NCI-H226 (cell line): Measurements from ENCODE around the gene LRP5.

Experiments
- DNase-seq: peaks from one replicate; pipeline ENCODE4 v3.0.0-alpha.2; 2015

The LRP5 gene

DNA sequence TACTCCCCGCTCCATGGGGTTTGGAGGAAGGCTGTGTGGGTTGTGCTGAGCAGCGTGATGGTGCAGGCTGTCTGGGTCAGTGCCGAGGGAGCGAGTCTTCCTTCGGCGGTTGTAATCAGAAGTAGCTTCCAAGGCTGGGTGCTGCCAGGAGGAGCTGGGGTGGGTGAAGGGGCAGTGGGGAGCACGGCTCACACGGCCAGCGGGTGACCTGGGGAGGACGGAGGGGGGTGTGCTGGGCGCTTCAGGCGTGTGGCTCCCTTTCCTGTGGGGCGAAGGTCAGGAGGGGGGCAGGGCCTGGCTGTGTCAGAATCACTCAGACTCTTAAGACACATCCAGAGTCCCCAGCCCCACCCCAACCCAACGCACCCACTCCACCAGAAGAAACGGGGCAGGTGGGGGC, 60.2 kb downstream of the LRP5 start:
- no peak for DNase-seq

DNA sequence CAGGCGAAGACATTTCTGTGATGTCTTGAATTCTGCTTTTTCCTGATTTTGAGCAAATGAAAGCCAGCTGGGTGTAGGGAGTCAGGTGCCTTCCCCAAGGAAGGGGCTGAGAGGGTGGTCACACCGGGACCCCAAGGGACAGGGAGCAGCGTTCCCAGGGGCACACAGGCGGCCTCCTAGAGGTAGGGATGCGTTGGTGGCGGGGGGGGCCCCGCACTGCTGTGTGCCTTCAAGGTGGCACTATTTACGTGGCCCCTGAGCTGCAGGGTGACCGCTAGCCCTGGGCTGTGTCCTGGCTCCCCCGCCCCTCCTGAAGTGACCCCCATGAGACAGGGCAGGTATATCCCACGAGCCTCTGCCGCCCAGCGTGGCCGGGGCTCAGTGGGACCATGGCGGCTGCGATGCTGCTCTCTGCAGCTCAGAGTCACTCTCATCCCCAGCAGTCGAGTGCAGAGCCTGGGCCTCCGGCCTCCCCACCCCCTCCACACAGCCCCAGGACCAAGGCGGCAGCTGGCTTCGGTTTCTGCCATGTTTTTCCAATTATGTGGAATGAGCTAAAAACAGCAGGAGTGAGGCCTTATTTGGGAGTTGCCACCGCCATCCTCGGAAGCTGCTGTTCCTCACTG, 60.9 kb downstream of the LRP5 start:
- no peak for DNase-seq

DNA sequence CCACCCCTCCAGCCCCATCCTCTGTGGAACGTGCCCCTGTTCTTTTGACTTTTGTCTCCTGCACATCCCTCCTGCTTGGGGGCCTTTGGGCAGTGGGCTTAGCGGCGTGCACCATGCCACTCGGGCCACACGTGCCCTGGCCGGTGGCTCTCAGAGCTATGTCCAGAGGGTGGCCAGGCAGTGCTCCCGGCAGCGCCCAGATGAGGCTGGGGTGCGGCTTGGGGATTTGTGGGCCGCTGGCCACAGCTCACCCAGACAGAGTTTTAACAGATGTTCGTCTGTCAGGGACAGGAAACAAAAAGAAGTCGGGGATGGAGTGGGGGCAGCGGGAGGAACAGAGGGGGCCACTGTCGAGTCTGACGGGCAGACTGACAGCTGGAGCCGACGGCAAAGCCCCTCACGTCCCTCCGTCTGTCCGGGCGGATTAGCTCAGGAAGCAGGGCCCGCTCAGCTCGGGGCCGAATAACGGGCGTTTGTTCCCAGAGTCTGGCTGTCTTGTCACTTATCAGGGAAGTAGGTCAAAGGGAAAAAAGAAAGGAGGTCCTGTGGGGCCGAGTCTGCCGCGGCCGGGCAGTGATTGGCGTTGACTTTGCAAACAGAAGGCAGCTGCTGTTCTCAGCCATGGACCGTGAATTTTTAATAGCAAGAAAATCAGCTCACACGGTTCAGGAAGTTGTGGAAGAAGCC, 61.6 kb downstream of the LRP5 start:
- no peak for DNase-seq

DNA sequence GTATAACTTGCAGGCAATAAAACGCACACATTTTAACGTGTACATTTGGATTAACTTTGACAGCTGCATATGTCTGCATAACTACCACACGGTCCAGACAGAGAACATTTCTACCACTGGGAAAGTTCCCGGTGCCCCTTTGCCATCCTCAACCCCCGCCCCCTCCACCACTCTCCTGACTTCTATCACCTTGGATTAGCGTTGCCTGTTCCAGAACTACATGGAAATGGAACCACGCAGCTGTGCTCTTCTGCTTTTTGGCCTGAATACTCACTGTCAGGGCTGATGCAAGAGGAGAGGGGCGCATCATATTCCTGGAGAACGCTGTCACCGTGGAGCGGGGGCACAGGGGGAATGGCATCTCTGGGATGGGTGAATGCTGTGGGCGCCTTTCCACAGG, 62.1 kb downstream of the LRP5 start:
- DNase-seq = no peak

DNA sequence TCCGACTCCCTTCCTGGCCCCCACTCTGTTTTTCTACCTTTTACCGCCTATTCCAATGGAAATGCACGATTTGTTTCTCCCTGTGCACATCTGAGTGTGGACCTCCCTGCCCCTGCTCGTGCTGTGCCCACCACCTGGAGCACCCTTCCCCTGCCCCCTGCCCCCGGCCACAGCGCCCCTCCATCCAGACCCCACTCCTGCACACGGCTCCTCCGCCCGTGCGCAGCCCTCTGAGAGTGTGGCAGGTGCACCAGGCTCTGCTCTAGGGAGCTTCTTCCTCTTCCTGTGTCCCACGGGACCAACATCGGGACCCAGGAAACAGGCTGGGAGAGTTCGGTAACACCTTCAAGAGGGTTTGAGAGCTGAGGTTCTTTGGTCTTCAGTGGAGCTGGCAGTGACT, 62.9 kb downstream of the LRP5 start:
- DNase-seq = no peak

DNA sequence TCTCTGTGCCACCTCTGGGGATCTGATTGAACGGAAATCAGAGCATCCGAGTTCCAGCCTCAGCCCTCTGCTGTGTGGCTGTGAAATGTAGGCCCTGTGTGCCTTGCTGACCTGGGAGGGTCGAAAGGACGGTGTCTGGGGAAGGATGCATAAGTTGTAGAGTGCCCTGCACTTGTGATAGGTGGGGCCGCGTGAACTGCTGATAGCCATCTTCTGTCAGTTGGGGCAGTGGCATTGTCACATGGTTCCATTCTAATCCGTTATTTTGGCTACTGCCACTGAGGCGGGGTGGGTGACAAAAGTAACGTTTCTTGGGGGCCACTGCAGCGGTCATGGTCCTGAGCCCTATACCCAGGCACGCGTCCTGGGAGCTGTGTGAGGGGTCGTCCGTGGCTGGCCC, 63.4 kb downstream of the LRP5 start:
- DNase-seq = no peak

DNA sequence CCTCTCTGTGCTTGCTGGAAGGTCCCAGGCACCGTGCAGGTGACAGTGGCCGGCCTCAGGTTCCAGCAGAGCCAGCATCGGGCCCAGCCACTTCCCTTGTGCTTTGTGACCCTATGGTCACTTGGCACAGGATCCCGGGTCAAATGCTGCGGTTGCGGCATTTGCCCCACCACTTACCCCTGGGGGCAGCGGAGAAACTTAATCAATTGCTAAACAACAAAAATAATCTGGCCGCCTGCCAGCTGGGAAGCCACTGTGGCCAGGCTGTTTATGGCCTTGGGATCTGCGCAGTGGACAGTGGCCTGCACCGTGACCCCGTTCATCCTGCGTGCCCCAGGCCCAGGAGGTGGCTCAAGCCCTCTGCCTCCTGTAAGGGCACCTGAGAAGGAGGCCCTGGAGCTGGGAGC, 65.0 kb downstream of the LRP5 start:
- DNase-seq = no peak

DNA sequence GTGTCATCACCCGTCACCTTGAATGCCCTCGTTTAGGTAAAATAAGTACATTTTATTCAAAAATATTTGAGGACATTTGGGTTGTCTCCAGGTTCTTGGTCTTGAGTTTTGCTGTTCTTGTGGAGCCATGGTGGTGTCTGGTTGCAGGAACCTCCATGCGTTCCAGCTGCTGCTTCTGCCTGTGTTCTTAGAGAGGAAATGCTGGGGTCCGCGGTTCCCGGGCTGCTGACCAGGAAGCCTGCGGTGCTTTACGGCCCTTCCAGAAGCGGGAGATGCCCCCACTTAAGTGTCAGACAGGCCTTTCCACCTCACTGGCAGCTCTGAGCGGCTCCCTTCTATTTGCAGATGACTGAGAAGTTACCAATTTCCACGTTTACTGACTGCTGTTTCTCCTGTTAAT, 66.8 kb downstream of the LRP5 start:
- no peak for DNase-seq

DNA sequence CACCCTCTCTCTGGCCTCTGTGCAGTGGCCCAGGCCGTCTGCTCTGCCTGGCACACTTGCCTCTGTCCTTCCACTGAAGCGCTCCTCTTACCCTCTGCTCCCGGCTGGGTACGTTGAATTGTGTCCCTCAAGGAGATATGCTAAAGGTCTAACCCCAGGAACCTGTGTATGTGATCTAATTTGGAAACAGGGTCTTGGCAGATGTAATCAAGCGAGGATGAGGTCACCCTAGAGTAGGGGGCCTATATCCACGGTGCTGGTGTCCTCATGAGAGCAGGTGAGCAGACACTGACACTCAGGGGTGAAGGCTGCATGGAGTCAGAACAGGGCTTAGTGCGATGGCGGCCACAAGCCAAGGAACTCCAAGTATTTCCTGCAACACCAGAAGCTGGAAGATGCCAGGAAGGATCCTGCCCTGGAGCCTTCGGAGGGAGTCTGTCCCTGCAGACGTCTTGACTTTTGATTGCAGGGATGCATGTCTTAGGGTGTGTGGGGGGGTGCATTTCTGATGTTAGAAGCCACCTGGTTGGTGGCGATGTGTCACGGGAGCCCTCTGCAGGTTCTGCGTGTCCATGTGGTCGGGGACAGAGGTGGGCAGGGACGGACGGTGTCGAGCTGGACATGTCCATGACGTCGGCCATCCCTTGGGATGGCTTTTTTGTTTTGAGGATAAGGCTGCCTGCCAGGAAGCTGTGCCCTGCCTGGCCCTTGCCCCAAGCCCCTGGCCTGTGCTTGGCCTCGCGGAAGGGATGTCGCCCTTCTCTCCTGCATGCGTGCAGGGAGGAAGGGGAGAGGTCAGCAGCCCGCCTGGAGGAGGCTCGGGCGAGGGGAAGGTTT, 68.6 kb downstream of the LRP5 start:
- no peak for DNase-seq

DNA sequence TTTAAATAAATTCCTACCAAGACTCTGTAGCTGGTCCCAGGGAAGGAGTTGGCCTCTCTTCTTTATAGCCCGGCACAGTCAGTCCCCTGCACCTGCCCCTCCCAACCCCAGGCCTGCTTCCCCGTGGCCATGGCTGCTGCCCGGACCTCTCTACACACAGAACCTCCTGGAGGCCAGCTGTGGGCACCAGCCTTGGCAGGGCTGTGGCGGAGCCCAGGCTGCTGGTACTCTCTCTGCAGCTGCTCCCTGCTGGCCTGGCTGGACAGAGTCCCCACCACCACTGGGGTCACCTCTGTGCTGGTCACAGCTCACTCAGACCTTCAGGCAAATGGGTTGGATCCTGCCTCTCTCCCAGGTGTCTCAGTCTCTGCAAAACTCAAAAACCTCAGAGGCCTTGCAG, 69.3 kb downstream of the LRP5 start:
- DNase-seq = no peak

DNA sequence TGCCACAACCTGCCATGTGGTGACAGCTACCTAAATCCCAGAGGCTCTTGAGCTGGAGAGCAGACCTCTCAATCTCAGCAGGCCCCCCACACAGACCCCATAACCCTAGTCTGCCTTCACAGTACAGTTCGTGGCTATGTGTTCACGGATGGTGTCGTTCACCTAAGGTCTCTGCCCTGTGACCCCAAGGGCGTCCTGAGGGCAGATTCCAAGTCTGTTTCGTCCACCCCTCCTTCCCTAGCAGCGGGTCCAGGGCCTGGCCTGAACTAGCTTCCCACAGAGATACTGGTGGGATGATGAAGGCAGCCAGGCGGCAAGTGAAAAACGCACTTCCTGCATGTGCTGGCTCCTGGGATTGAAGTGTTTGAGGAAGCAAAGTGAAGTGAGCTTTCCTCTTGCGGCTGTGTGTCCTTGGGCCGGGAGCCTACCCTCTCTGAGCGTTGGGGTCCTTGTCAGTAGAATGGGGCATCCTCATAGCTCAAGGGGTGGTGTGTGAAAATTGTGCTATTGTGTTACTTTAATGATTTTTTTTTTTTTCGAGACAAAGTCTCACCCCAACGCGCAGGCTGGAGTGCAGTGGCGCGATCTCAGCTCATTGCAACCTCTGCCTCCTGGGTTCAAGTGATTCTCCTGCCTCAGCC, 70.1 kb downstream of the LRP5 start:
- DNase-seq = no peak

DNA sequence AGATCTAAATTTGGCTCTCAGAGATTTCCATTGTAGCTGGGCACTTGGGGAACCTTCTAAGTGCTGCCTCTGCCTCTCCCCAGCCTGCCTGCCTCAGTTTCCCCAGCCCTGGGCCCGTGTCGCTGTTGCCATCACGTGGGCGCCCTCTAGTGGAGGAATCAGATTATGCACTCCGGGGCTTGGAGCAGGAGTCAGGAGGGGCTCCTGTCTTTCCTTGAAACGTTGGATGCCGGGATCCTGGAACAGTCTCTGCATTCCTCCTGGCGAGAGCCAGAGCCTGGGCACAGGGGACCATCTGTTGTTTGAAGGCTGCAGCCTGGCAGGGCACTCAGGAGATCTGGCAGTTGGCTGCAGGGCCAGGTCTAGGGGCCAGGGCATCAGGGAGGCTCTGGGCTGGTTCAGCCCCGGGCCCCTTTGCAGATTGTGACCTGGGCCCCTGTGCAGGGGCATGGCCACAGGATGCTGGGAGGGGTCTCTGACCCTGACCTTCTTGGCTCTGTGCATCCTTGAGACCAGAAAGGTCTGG, 71.6 kb downstream of the LRP5 start:
- no peak for DNase-seq

DNA sequence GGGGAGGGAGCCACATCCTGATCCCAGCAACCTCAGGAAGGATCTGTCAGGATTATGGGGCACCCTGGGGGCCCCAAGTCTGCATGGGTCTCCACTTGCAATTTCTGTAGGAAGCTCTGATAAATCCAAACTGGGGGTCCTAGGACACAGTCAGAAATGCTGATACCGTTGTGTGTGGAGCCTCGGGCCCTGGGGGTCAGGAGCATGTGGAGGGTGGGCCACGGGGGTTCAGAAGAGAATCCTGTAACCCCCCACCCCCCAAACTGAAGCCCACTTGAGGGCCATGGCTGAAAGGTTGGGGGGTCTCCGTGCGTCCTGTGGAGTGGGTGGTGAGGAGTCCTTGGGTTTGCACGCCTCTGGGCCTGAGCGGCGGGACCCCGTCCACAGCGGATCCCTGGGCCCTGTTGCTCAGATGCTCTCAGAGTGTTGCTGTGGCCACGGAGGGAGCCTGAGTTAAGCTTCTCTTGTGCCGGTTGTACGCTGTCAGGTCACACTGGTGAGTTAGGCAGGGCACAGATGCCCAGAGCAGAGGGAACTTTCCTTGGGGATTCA, 72.2 kb downstream of the LRP5 start:
- DNase-seq = no peak

DNA sequence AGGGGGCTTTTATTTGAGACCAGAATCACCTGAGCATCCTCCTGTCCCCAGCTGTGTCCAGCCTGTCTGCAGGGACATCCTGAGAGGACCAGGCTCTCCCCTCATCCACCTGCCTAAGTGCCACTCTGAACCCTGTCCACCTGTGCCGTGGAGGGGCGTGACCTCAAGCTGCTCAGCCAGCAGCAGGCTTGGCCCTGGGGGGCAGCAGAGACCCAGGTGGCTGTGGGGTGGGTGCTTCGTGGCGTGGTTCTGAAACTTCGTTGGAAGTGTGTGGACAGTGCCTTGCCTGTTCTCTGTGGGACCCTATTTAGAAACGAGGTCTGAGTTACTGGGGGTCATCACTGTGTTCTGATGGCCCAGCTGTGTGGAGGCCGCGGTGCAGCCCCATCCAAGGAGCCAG, 72.7 kb downstream of the LRP5 start:
- no peak for DNase-seq

DNA sequence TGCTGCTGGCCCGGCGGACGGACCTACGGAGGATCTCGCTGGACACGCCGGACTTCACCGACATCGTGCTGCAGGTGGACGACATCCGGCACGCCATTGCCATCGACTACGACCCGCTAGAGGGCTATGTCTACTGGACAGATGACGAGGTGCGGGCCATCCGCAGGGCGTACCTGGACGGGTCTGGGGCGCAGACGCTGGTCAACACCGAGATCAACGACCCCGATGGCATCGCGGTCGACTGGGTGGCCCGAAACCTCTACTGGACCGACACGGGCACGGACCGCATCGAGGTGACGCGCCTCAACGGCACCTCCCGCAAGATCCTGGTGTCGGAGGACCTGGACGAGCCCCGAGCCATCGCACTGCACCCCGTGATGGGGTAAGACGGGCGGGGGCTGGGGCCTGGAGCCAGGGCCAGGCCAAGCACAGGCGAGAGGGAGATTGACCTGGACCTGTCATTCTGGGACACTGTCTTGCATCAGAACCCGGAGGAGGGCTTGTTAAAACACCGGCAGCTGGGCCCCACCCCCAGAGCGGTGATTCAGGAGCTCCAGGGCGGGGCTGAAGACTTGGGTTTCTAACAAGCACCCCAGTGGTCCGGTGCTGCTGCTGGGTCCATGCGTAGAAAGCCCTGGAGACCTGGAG, 74.1 kb downstream of the LRP5 start:
- DNase-seq = no peak

DNA sequence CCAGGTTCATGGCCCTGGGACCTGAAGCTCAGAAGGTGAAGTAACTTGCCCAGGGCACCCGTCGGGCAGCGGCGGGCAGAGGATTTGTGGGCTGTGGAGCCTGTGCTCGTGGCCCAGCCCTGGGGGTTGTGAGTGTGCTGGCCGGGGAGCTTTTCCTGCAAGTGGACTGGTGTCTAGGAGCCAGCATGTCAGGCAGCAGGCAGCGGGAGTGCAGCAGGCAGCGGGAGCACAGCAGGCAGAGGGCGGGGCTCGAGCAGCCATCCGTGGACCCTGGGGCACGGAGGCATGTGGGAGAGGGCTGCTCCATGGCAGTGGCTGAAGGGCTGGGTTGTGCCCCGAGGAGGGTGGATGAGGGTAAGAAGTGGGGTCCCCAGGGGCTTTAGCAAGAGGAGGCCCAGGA, 75.4 kb downstream of the LRP5 start:
- DNase-seq = no peak

DNA sequence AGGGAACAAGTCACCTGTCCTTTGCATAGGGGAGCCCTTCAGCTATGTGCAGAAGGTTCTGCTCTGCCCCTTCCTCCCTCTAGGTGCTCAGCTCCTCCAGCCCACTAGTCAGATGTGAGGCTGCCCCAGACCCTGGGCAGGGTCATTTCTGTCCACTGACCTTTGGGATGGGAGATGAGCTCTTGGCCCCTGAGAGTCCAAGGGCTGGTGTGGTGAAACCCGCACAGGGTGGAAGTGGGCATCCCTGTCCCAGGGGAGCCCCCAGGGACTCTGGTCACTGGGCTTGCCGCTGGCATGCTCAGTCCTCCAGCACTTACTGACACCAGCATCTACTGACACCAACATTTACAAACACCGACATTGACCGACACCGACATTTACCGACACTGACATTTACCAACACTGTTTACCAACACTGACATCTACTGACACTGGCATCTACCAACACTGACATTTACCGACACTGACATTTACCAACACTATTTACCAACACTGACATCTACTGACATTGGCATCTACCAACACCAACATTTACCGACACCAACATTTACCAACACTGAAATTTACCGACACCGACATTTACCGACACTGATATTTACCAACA, 76.3 kb downstream of the LRP5 start:
- DNase-seq = no peak

DNA sequence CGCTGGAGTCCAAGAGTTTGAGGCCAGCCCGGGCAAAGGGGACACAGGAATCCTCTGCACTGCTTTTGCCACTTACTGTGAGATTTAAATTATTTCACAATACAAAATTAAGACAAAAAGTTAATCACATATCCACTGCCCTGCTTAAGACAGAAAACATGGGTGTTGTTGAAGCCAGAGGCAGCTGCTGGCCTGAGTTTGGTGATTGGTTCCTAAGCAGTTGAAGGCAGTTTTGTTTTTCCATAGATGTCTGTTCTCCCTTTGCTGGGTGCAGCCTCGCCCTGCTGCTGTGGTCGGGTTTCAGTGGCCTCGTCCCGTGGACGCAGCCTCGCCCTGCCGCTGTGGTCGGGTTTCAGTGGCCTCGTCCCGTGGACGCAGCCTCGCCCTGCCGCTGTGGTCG, 77.9 kb downstream of the LRP5 start:
- no peak for DNase-seq

DNA sequence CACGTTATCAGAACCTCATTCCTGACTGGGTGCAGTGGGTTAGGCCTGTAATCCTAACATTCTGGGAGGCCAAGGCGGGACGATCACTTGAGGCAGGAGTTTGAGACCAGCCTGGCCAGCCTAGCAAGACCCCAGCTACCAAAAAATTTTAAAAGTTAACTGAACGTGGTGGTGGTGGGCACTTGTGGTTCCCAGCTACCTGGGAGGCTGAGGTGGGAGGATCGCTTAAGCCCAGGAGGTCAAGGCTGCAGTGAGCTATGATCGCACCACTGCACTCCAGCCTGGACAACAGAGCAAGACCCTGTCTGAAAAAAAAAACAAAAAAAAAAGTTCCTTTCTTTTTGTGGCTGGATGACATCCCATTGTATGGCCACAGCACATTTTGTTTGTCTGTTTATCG, 80.4 kb downstream of the LRP5 start:
- no peak for DNase-seq

DNA sequence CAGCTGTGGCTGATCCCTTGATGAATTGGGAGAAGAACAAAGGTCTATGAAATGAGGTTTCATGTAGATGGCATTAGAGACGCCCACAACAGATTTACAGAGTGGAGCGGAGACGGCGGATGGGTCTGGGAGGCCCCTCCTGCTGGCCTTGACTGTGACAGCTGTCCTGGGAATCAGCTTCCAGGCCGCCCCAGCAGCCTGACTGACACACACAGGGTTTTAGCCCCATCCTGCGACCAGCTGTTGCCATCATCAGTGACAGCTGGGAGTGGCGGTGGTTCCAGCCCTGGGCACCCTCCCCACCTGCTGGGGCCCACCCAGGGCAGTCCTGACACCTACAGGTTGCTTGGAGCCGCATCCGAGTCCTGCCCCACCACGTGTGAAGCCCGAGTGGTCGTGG, 84.1 kb downstream of the LRP5 start:
- DNase-seq = no peak

DNA sequence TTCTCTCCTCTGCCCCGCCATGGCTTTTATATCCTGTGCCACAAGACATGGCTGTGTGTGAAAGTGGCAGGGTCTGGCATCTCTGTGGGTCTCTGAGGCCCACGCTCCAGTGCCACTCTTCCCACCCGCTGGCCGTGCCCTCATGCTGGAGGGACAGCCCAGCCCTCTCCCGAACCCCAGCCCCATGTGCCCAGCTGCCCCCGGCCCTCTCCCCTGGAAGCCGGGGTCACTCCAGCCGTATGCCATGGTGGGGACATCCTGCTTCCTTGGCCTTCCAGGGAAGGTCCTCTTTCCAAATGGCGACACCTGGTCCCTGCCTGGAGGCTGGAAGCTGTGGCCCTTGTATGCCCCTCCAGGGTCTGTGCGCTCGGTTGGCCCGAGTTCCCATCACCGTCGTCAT, 84.9 kb downstream of the LRP5 start:
- no peak for DNase-seq
